Right lobe of liver (tissue), 6 donors: ENCODE data around the gene ADGRE1. TPM values are rescaled to one million over a fixed set of nuclear protein-coding genes. Genes with fewer than 3 reads are reported as not detected.
A peak's percentile ranks its signal among the peaks of the same experiment; 100 is the strongest.

Experiments
- ATAC-seq, 4 donors: fragments of 200-7000 bp; cut with Tn5 transposase; one replicate each; pipeline ENCODE4 v1.9.1; 2020; ENCODE audit warnings: mild to moderate bottlenecking in 4 of 4, moderate library complexity in 4 of 4
- DNase-seq, 3 donors: peaks; one replicate each; pipeline ENCODE4 v3.0.0-alpha.2; 2020
- H3K27ac ChIP-seq, 3 donors: fragments of 200-600 bp; one replicate each; pipeline ENCODE4 v1.8.0; 2022
- H3K27me3 ChIP-seq, 2 donors: fragments of 200-600 bp; one replicate each; pipeline ENCODE4 v1.8.0; 2022
- H3K36me3 ChIP-seq, 4 donors: fragments of 200-600 bp; sonication (generic) in 1 of 4; one replicate each; pipeline versions ENCODE4 v1.5.1 to v1.8.0; 2017 to 2022; ENCODE audit warnings: control low read depth in 1 of 4
- H3K4me1 ChIP-seq, 4 donors: fragments of 200-600 bp; sonication (generic) in 1 of 4; one replicate each; pipeline versions ENCODE4 v1.5.1 to v1.8.0; 2017 to 2022; ENCODE audit warnings: control low read depth in 1 of 4
- H3K4me3 ChIP-seq, 3 donors: fragments of 200-600 bp; one replicate each; pipeline ENCODE4 v1.8.0; 2022
- H3K9me3 ChIP-seq, 4 donors: fragments of 200-600 bp; sonication (generic) in 1 of 4; one replicate each; pipeline versions ENCODE4 v1.5.1 to v1.8.0; 2017 to 2022; ENCODE audit warnings: control low read depth in 1 of 4
- CTCF ChIP-seq, 4 donors: fragments of 200-600 bp in 3 of 4; fragments of 450-650 bp in 1 of 4; IDR thresholded peaks; one replicate each; pipeline versions ENCODE4 v1.5.1 to v1.8.0; 2016 to 2022; ENCODE audit warnings: antibody characterized with exemption in 4 of 4, mild to moderate bottlenecking in 2 of 4
- POLR2A ChIP-seq: fragments of 450-650 bp; IDR thresholded peaks from one replicate; pipeline ENCODE4 v1.6.1; 2017; ENCODE audit warnings: antibody characterized with exemption, mild to moderate bottlenecking
- WGBS: methylation state at CpG from one replicate; pipeline ENCODE4 v1.1.6; 2018; ENCODE audit warnings: low coverage, low lambda C conversion rate; ENCODE audit not compliant: insufficient coverage; ENCODE audit errors: missing lambda C conversion rate; 5-methylcytosine and 5-hydroxymethylcytosine counted together
- intact Hi-C, 2 donors: fragments of 100-400 bp; cut with DNase I; formaldehyde crosslinking; loops; one replicate each; pipeline versions ENCODE4 v1.11.2 to v1.14.1; 2022
- long read RNA-seq: library from polyadenylated mRNA; unstranded; transcript quantifications from one replicate; pipeline ENCODE4 v2.0.0, GENCODE V29; 2019
- total RNA-seq, 6 experiments: library from RNA; depleted of rRNA in 2 of 6; stranded (reverse); fragments of >200 nt in 2 of 6; fragmentation: NEBNext Ultra II Directional in 3 of 6; extraction: Animal tissue kit (Norgen Biotek cat#: 25700) in 3 of 6; gene quantifications; one replicate each; pipeline versions ENCODE4 v1.1.0 to v1.2.4, GENCODE V29; 2016 to 2023
- donor health status: DM: no; HTN: yes; CAD: no.
- donor health status: DM: no; HTN: no; CAD: no.
- donor health status: DM: no; HTN: no; CAD: no.
- donor health status: DM: no; HTN: yes; CAD: no.
- donor health status: DM: no; HTN: yes; CAD: no.

The ADGRE1 gene, protein sequence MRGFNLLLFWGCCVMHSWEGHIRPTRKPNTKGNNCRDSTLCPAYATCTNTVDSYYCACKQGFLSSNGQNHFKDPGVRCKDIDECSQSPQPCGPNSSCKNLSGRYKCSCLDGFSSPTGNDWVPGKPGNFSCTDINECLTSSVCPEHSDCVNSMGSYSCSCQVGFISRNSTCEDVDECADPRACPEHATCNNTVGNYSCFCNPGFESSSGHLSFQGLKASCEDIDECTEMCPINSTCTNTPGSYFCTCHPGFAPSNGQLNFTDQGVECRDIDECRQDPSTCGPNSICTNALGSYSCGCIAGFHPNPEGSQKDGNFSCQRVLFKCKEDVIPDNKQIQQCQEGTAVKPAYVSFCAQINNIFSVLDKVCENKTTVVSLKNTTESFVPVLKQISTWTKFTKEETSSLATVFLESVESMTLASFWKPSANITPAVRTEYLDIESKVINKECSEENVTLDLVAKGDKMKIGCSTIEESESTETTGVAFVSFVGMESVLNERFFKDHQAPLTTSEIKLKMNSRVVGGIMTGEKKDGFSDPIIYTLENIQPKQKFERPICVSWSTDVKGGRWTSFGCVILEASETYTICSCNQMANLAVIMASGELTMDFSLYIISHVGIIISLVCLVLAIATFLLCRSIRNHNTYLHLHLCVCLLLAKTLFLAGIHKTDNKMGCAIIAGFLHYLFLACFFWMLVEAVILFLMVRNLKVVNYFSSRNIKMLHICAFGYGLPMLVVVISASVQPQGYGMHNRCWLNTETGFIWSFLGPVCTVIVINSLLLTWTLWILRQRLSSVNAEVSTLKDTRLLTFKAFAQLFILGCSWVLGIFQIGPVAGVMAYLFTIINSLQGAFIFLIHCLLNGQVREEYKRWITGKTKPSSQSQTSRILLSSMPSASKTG
- 1 to 10 TPM in 2 of 6 experiments, under 1 TPM in 4; 0.18 to 3.3 (median 0.75) TPM for total RNA-seq
- long read RNA-seq = 0 reads

DNA sequence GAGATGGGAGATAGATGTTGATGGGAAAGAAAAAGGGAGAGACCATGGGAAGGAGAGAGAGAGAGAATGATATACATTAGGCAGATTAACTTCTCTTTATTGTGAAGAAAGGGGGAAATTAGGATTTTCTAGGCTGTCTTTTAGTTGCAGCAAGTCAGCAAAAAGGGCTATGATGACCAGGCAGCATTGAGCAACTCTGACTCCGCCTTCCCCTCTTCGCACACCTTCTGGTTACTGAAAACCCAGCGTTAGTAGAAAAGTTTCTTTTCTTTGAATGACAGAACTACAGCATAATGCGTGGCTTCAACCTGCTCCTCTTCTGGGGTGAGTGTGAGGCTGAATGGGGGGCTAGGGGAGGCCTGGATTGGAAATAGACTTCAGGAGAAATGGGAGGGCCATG, at the start of gene ADGRE1:
Gene ADGRE1 (plus strand): TSS at position 264 of the 400 bp plus-strand sequence. CDS start 30 bp downstream, at position 294.
- Histone ChIP-seq H3K9me3 (no peaks in the 10 kb centered on the region), H3K4me3 (no peak within 1 kb of the TSS), H3K4me1 (no peaks in the 10 kb centered on the region), H3K36me3 (no peaks in the 10 kb centered on the region), H3K27me3 (no peaks in the 10 kb centered on the region), H3K27ac (no peak within 1 kb of the TSS)
- 45% methylated on average over 3 of the region's 4 CpGs for WGBS
- intact Hi-C loops = no loop called here
- TF ChIP-seq POLR2A (no peak), CTCF (IDR thresholded peaks at IDR 0.05) (no peak)
- peak; percentile 38 to 63 (median 46) for ATAC-seq
- no peak for DNase-seq

- intact Hi-C loops = no loop called here
- no peaks in the 10 kb centered on the region for H3K9me3 ChIP-seq
- H3K27me3 ChIP-seq = no peaks in the 10 kb centered on the region
- no peak overlapping the region for H3K4me3 ChIP-seq
- WGBS = 68% methylated on average over 3 of the region's 3 CpGs
- ATAC-seq (no peak), DNase-seq (no peak)
- no peaks in the 10 kb centered on the region for H3K4me1 ChIP-seq
- TF ChIP-seq POLR2A (no peak), CTCF (IDR thresholded peaks at IDR 0.05) (no peak)
- H3K27ac ChIP-seq = no peak overlapping the region
- no peaks in the 10 kb centered on the region for H3K36me3 ChIP-seq
Observed at GRCh38 chr19:6838062-6838655, 49.2 kb upstream of the ADGRE1 start.

GRCh38 chr19:6842871-6843607, 44.3 kb upstream of the ADGRE1 start:
- ATAC-seq = no peak
- intact Hi-C loops = no loop called here

More at GRCh38 chr19:6842871-6843607, 44.3 kb upstream of the ADGRE1 start:
- no peak for TF ChIP-seq POLR2A
- no peak for TF ChIP-seq CTCF (IDR thresholded peaks at IDR 0.05)
- Histone ChIP-seq H3K4me3 (no peak overlapping the region), H3K36me3 (no peaks in the 10 kb centered on the region), H3K9me3 (no peaks in the 10 kb centered on the region), H3K27me3 (no peaks in the 10 kb centered on the region), H3K27ac (no peak overlapping the region), H3K4me1 (no peaks in the 10 kb centered on the region)
- 48% methylated on average over 4 of the region's 5 CpGs for WGBS
- DNase-seq = peak in 1 of 3 donors; percentile 17
